K562 (cell line): ENCODE data around the gene RTL10. TPM values are rescaled to one million over a fixed set of nuclear protein-coding genes. Genes with fewer than 3 reads are reported as not detected.

Experiments
- BACH1 ChIP-seq: fragments of 200-800 bp; sonication (Bioruptor generic); IDR thresholded peaks from 2 replicates; pipeline ENCODE4 v1.6.1; 2016; ENCODE audit warnings: missing genetic modification characterization, missing compliant biosample characterization
- COPS2 ChIP-seq: fragments of 450-650 bp; conservative IDR thresholded peaks from 2 replicates; pipeline ENCODE4 v1.6.1; 2016; ENCODE audit warnings: mild to moderate bottlenecking, moderate library complexity
- MCM2 ChIP-seq: fragments of 450-650 bp; IDR thresholded peaks from 2 replicates; pipeline ENCODE4 v1.6.1; 2017; ENCODE audit warnings: low read depth, mild to moderate bottlenecking
- PHB2 ChIP-seq: fragments of 450-650 bp; IDR thresholded peaks from 2 replicates; pipeline ENCODE4 v1.6.1; 2017; ENCODE audit warnings: low read depth
- PHF8 ChIP-seq: fragments of 200-600 bp; sonication (generic); IDR thresholded peaks from 2 replicates; pipeline ENCODE4 v1.6.1; 2012; ENCODE audit warnings: mixed run types, mild to moderate bottlenecking, inconsistent platforms, low read length, moderate library complexity, borderline replicate concordance
- SMARCB1 ChIP-seq: IDR thresholded peaks from 2 replicates; pipeline ENCODE4 v1.6.1; 2011; ENCODE audit warnings: improper control_type of control experiment, low read depth; ENCODE audit not compliant: insufficient read length
- SP2 ChIP-seq: IDR thresholded peaks from 2 replicates; pipeline ENCODE4 v1.6.1; 2011; ENCODE audit warnings: mild to moderate bottlenecking, low read depth, low read length, moderate library complexity; ENCODE audit not compliant: poor library complexity, severe bottlenecking; ENCODE audit errors: extremely low read depth
- TAF9B ChIP-seq: fragments of 450-650 bp; IDR thresholded peaks from 2 replicates; pipeline ENCODE4 v1.6.1; 2018; ENCODE audit warnings: mild to moderate bottlenecking; ENCODE audit not compliant: partially characterized antibody
- TCF3 ChIP-seq: sonication (generic); formaldehyde crosslinking; IDR thresholded peaks from 2 replicates; pipeline ENCODE4 v1.4.0; 2020; ENCODE audit warnings: mild to moderate bottlenecking, missing genetic modification reagents
- ZBTB17 ChIP-seq: fragments of 450-650 bp; formaldehyde crosslinking; IDR thresholded peaks from 2 replicates; pipeline ENCODE4 v1.4.0; 2020; ENCODE audit warnings: mild to moderate bottlenecking
- ZFPM2 ChIP-seq: fragments of 250-450 bp; sonication (Bioruptor Pico); IDR thresholded peaks from 2 replicates; pipeline ENCODE4 v1.5.1; 2022; ENCODE audit warnings: mild to moderate bottlenecking
- ZNF408 ChIP-seq: fragments of 250-450 bp; sonication (Bioruptor Pico); IDR thresholded peaks from 2 replicates; pipeline ENCODE4 v1.4.0; 2020; ENCODE audit warnings: low read depth, mild to moderate bottlenecking, moderate library complexity
- ZNF507 ChIP-seq: conservative IDR thresholded peaks from 2 replicates; pipeline ENCODE4 v1.6.1; 2017; ENCODE audit warnings: missing genetic modification characterization, missing compliant biosample characterization
- polyA plus RNA-seq, 8 experiments: library from polyadenylated mRNA; depleted of rRNA in 4 of 8; stranded (reverse) in 5 of 8; unstranded in 3 of 8; fragments of >200 nt; fragmentation: Nextera tagmentation in 2 of 8; fragmentation: Illumina TruSeq in 1 of 8; extraction: Ambion mirVana in 2 of 8; extraction: Trizol in 1 of 8; gene quantifications; 2 replicates each; pipeline versions ENCODE4 v1.2.1 to v1.2.3, GENCODE V29; 2011 to 2014; ENCODE audit warnings: inconsistent platforms in 1 of 8, missing spikeins in 1 of 8
- total RNA-seq, 7 experiments: library from RNA; depleted of rRNA in 6 of 7; stranded (reverse); fragments of >200 nt in 6 of 7; fragmentation: Illumina TruSeq in 2 of 7; extraction: Trizol in 2 of 7; gene quantifications; 2 replicates each; pipeline versions ENCODE4 v1.2.1 to v1.2.3, GENCODE V29; 2011 to 2021; ENCODE audit warnings: low replicate concordance in 1 of 7
- TF ChIP-seq, protein P1 (sequence below): fragments of 200-800 bp; sonication (Bioruptor generic); IDR thresholded peaks from 2 replicates; pipeline ENCODE4 v1.6.1; 2016; ENCODE audit warnings: missing genetic modification characterization, missing compliant biosample characterization
- TF ChIP-seq, protein P2 (sequence below): fragments of 250-450 bp; sonication (Bioruptor Pico); IDR thresholded peaks from 2 replicates; pipeline ENCODE4 v1.5.0; 2020; ENCODE audit warnings: mild to moderate bottlenecking
- TF ChIP-seq, protein P3 (sequence below): sonication (generic); formaldehyde crosslinking; IDR thresholded peaks from 2 replicates; pipeline ENCODE4 v1.8.0; 2022; ENCODE audit warnings: missing genetic modification reagents, mild to moderate bottlenecking, borderline replicate concordance
- TF ChIP-seq, protein P4 (sequence below): fragments of 250-450 bp; sonication (Bioruptor Pico); IDR thresholded peaks from 2 replicates; pipeline ENCODE4 v1.5.1; 2021; ENCODE audit warnings: mild to moderate bottlenecking
- TF ChIP-seq, protein P5 (sequence below): fragments of 450-650 bp; IDR thresholded peaks from 2 replicates; pipeline ENCODE4 v1.6.1; 2016; ENCODE audit warnings: antibody characterized with exemption

Gene RTL10
- total and polyA plus RNA-seq, 9 of the 15 experiments (the other 6 are each of a cell fraction or from before 2014, with no cell fraction given): 19.8 to 75.5 (median 32.5) TPM

DNA sequence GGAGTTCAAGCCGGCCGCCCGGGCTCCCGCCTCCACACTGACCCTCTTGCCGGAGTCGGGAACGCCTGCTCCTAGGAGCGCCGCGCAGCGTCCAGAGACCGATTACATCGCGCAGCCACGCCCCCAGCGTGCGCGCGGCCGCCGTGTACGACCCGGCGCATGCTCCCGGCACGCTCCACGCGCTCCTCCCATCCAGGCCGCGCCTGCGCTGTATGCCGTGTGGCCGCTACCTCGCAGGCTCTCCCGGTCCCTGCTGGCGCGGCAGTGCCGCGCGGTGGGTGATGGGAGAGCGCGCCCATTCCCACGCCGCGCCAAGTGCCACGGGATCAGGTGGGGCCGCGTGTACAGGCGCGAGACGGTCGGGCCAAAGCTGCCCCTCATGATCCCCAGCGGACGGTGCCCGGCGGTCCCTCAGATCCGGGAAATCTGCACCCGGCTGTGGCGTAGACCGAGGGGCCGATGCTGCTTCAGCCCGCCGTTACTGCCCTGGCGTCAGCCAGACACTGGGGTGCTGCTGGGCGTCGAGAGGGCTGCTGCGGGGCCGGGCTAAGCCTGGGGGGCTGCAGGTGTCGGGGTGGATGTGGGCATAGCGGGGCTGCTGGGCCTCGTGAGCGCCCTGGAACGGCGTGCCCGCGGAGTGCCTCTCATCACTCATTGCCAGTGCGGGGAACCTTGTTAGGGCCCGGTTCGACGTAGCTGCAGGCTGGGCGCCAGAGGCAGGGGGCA is at the start of gene RTL10, which contains the start of gene GNB1L (continued):
- TF ChIP-seq, protein P1, sequence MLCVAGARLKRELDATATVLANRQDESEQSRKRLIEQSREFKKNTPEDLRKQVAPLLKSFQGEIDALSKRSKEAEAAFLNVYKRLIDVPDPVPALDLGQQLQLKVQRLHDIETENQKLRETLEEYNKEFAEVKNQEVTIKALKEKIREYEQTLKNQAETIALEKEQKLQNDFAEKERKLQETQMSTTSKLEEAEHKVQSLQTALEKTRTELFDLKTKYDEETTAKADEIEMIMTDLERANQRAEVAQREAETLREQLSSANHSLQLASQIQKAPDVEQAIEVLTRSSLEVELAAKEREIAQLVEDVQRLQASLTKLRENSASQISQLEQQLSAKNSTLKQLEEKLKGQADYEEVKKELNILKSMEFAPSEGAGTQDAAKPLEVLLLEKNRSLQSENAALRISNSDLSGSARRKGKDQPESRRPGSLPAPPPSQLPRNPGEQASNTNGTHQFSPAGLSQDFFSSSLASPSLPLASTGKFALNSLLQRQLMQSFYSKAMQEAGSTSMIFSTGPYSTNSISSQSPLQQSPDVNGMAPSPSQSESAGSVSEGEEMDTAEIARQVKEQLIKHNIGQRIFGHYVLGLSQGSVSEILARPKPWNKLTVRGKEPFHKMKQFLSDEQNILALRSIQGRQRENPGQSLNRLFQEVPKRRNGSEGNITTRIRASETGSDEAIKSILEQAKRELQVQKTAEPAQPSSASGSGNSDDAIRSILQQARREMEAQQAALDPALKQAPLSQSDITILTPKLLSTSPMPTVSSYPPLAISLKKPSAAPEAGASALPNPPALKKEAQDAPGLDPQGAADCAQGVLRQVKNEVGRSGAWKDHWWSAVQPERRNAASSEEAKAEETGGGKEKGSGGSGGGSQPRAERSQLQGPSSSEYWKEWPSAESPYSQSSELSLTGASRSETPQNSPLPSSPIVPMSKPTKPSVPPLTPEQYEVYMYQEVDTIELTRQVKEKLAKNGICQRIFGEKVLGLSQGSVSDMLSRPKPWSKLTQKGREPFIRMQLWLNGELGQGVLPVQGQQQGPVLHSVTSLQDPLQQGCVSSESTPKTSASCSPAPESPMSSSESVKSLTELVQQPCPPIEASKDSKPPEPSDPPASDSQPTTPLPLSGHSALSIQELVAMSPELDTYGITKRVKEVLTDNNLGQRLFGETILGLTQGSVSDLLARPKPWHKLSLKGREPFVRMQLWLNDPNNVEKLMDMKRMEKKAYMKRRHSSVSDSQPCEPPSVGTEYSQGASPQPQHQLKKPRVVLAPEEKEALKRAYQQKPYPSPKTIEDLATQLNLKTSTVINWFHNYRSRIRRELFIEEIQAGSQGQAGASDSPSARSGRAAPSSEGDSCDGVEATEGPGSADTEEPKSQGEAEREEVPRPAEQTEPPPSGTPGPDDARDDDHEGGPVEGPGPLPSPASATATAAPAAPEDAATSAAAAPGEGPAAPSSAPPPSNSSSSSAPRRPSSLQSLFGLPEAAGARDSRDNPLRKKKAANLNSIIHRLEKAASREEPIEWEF (CRISPR knock-in tag): no peak
- TF ChIP-seq PHF8 (peak; percentile 84), ZNF507 (tag) (no peak), TCF3 (CRISPR knock-in tag) (no peak), PHB2 (no peak), ZFPM2 (CRISPR knock-in tag) (peak; percentile 94), TAF9B (no peak), COPS2 (no peak), MCM2 (no peak), ZBTB17 (CRISPR knock-in tag) (peak; percentile 86), SMARCB1 (no peak), ZNF408 (CRISPR knock-in tag) (no peak), BACH1 (tag) (no peak), SP2 (no peak)
- TF ChIP-seq, protein P2, sequence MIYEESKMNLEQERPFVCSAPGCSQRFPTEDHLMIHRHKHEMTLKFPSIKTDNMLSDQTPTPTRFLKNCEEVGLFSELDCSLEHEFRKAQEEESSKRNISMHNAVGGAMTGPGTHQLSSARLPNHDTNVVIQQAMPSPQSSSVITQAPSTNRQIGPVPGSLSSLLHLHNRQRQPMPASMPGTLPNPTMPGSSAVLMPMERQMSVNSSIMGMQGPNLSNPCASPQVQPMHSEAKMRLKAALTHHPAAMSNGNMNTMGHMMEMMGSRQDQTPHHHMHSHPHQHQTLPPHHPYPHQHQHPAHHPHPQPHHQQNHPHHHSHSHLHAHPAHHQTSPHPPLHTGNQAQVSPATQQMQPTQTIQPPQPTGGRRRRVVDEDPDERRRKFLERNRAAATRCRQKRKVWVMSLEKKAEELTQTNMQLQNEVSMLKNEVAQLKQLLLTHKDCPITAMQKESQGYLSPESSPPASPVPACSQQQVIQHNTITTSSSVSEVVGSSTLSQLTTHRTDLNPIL (CRISPR knock-in tag): no peak
- TF ChIP-seq, protein P3, sequence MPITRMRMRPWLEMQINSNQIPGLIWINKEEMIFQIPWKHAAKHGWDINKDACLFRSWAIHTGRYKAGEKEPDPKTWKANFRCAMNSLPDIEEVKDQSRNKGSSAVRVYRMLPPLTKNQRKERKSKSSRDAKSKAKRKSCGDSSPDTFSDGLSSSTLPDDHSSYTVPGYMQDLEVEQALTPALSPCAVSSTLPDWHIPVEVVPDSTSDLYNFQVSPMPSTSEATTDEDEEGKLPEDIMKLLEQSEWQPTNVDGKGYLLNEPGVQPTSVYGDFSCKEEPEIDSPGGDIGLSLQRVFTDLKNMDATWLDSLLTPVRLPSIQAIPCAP (CRISPR knock-in tag): no peak
- TF ChIP-seq, protein P4, sequence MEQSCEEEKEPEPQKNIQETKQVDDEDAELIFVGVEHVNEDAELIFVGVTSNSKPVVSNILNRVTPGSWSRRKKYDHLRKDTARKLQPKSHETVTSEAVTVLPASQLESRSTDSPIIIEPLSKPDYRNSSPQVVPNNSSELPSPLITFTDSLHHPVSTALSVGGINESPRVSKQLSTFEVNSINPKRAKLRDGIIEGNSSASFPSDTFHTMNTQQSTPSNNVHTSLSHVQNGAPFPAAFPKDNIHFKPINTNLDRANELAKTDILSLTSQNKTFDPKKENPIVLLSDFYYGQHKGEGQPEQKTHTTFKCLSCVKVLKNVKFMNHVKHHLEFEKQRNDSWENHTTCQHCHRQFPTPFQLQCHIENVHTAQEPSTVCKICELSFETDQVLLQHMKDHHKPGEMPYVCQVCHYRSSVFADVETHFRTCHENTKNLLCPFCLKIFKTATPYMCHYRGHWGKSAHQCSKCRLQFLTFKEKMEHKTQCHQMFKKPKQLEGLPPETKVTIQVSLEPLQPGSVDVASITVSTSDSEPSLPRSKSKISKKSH (CRISPR knock-in tag): no peak
- TF ChIP-seq, protein P5, sequence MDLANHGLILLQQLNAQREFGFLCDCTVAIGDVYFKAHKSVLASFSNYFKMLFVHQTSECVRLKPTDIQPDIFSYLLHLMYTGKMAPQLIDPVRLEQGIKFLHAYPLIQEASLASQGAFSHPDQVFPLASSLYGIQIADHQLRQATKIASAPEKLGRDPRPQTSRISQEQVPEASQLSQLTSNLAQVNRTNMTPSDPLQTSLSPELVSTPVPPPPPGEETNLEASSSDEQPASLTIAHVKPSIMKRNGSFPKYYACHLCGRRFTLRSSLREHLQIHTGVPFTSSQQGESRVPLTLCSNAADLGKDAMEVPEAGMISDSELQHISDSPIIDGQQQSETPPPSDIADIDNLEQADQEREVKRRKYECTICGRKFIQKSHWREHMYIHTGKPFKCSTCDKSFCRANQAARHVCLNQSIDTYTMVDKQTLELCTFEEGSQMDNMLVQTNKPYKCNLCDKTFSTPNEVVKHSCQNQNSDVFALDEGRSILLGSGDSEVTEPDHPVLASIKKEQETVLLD: no peak
